ENCODE results near the gene FBLN2.

The FBLN2 gene

GRCh38 chr3:13668136-13668535 is 119.2 kb downstream of the FBLN2 start:
- intact Hi-C loops (cut with DNase I; ENCODE audit: low total_unique reads), result no loop called here
- H3K36me3 ChIP-seq, result no peaks in the 10 kb centered on the region
- no peak overlapping the region for H3K4me3 ChIP-seq
- peaks cover 0 to 65% of the 10 kb centered on the region in 2 donors for H3K27me3 ChIP-seq
- TF ChIP-seq, protein P1, sequence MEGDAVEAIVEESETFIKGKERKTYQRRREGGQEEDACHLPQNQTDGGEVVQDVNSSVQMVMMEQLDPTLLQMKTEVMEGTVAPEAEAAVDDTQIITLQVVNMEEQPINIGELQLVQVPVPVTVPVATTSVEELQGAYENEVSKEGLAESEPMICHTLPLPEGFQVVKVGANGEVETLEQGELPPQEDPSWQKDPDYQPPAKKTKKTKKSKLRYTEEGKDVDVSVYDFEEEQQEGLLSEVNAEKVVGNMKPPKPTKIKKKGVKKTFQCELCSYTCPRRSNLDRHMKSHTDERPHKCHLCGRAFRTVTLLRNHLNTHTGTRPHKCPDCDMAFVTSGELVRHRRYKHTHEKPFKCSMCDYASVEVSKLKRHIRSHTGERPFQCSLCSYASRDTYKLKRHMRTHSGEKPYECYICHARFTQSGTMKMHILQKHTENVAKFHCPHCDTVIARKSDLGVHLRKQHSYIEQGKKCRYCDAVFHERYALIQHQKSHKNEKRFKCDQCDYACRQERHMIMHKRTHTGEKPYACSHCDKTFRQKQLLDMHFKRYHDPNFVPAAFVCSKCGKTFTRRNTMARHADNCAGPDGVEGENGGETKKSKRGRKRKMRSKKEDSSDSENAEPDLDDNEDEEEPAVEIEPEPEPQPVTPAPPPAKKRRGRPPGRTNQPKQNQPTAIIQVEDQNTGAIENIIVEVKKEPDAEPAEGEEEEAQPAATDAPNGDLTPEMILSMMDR (IDR thresholded peaks at IDR 0.05), result no peak
- DNase-seq, result no peak
- H3K4me1 ChIP-seq, result no peaks in the 10 kb centered on the region
- H3K9me3 ChIP-seq, result no peaks in the 10 kb centered on the region
- H3K27ac ChIP-seq, result no peak overlapping the region

- H3K4me1 ChIP-seq, result no peaks in the 10 kb centered on the region
- H3K9me3 ChIP-seq, result no peaks in the 10 kb centered on the region
- no peaks in the 10 kb centered on the region for H3K36me3 ChIP-seq
- intact Hi-C loops (cut with DNase I; ENCODE audit: low total_unique reads), result no loop called here
- H3K4me3 ChIP-seq, result no peak overlapping the region
- no peak overlapping the region for H3K27ac ChIP-seq
- TF ChIP-seq, protein P1 (IDR thresholded peaks at IDR 0.05), result no peak
- peaks cover 0 to 57% of the 10 kb centered on the region in 2 donors for H3K27me3 ChIP-seq
- DNase-seq, result no peak
These were observed 120.5 kb downstream of the FBLN2 start for GRCh38 chr3:13669457-13669856.

DNA sequence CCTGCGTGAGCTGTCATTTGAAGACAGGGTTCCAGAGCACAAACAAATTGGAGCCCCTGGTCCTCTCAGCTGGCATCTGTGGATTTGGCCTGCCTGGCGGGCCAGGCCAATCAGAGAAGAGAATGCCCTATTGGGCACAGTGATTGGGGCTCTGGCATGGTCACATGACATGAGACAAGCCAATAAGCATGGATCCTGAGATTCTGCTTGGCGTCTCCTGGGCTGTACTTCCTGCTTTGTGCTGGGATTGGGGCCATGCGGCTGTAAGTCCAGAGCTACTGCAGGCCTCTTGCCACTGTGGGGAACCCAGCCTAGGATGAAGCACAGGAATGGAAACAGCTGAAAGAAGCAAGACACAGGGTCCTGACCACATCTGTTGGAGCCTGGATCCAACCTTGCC is 121.4 kb downstream of the FBLN2 start:
- H3K4me1 ChIP-seq, result no peaks in the 10 kb centered on the region
- no peaks in the 10 kb centered on the region for H3K36me3 ChIP-seq
- peaks cover 0 to 55% of the 10 kb centered on the region in 2 donors for H3K27me3 ChIP-seq
- no peak for DNase-seq
- TF ChIP-seq, protein P1 (IDR thresholded peaks at IDR 0.05), result no peak
- no peaks in the 10 kb centered on the region for H3K9me3 ChIP-seq
- no peak overlapping the region for H3K4me3 ChIP-seq
- no peak overlapping the region for H3K27ac ChIP-seq
- intact Hi-C loops (cut with DNase I; ENCODE audit: low total_unique reads), result no loop called here

DNA sequence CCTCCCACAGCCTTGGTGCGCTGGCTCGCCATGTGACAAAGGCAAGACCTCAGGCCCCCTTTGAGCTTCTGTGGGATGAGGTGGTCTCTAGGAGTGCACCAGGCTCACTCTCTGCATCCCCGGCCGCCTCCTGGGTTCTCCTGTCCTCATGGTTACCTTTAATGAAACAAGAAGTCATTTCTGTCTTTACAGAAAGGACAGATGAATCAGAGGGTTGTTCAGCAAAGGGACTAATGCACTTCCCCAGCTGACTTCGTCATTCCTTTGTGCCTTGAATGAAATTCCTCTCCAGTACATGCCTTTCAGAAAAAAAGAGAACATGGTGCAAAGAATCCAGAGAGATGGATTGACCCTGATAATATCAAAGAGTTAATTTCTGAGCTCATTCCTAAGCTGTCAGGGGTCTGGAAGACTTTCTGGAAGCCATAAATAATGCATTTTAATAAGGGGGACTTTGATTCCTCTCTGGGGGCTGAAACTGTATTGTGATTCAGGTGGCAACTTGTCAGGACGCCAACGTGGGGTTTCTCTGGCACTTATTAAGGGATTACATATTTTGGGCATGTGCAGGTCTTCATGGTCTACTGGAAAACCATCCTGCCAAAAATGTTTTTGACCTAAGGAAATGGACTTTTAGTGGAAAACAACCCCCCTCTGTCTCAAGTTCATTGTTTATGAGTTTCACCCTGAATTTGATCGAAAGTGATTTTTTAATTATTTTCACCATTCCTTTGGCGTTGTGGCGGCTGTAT is 122.7 kb downstream of the FBLN2 start:
- intact Hi-C loops (cut with DNase I; ENCODE audit: low total_unique reads), result no loop called here
- H3K27ac ChIP-seq, result no peak overlapping the region
- H3K27me3 ChIP-seq, result peaks cover 0 to 57% of the 10 kb centered on the region in 2 donors
- no peaks in the 10 kb centered on the region for H3K36me3 ChIP-seq
- no peaks in the 10 kb centered on the region for H3K4me1 ChIP-seq
- H3K9me3 ChIP-seq, result no peaks in the 10 kb centered on the region
- no peak overlapping the region for H3K4me3 ChIP-seq
- TF ChIP-seq, protein P1 (IDR thresholded peaks at IDR 0.05), result no peak
- DNase-seq, result no peak

GRCh38 chr3:13673207-13673606 is 124.3 kb downstream of the FBLN2 start:
- no peak for DNase-seq
- Histone ChIP-seq H3K27me3 (peaks cover 0 to 60% of the 10 kb centered on the region in 2 donors), H3K4me3 (no peak overlapping the region), H3K9me3 (no peaks in the 10 kb centered on the region), H3K36me3 (no peaks in the 10 kb centered on the region), H3K4me1 (no peaks in the 10 kb centered on the region), H3K27ac (no peak overlapping the region)
- intact Hi-C loops (cut with DNase I; ENCODE audit: low total_unique reads), result no loop called here
- TF ChIP-seq, protein P1 (IDR thresholded peaks at IDR 0.05), result no peak

Measured in tibial artery (tissue), 4 donors.